HUES64 (cell line): Measurements from ENCODE around the gene ZCCHC10.

Experiments
- H3K27ac ChIP-seq: 2 replicates; pipeline ENCODE4 v1.7.0; 2013; ENCODE audit warnings: low read depth, low read length, inconsistent platforms
- H3K27me3 ChIP-seq: 2 replicates; pipeline ENCODE4 v1.6.1; 2013; ENCODE audit warnings: mild to moderate bottlenecking, low read length; ENCODE audit not compliant: insufficient read depth
- H3K36me3 ChIP-seq: 2 replicates; pipeline ENCODE4 v1.6.1; 2013; ENCODE audit warnings: mild to moderate bottlenecking, low read length; ENCODE audit not compliant: insufficient read depth
- H3K4me1 ChIP-seq: 2 replicates; pipeline ENCODE4 v1.6.1; 2013; ENCODE audit warnings: mild to moderate bottlenecking, low read length, moderate library complexity; ENCODE audit not compliant: insufficient read depth
- H3K4me3 ChIP-seq: 2 replicates; pipeline ENCODE4 v1.5.1; 2013; ENCODE audit warnings: mild to moderate bottlenecking, low read length, moderate library complexity
- H3K9ac ChIP-seq: 2 replicates; pipeline ENCODE4 v1.6.1; 2013; ENCODE audit warnings: mild to moderate bottlenecking, low read depth, low read length
- H3K9me3 ChIP-seq: 2 replicates; pipeline ENCODE4 v1.6.1; 2013; ENCODE audit warnings: low read depth, low read length; ENCODE audit not compliant: insufficient read depth
- WGBS: fragments of 150-250, 120-280 bp; methylation state at CpG from one replicate; pipeline ENCODE4 v1.1.7; 2013; ENCODE audit warnings: missing lambda C conversion rate; 5-methylcytosine and 5-hydroxymethylcytosine counted together

Gene ZCCHC10

DNA sequence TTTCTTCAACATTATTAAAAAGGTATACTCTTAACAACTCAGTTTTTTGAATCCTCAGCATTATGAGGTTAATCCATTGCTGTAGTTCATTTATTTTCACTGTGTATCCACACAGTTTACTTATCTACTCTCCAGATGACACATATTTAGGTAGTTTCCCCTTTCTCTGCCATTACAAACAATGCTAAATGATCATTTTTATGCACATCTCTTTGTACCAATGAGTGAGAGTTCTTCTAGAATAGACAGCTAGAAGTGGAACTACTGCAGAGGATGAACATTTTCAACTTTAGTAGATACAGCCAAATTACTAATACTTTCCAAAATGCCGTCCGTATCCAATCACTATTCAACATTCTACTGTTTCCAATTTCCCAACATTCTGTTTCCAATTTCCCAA is 74.5 kb downstream of the ZCCHC10 start:
- no peaks in the 10 kb centered on the region for H3K27me3 ChIP-seq
- no peak overlapping the region for H3K27ac ChIP-seq
- H3K9ac ChIP-seq: no peak overlapping the region
- H3K4me3 ChIP-seq: no peak overlapping the region
- peaks cover 23% of the 10 kb centered on the region for H3K36me3 ChIP-seq
- 96% methylated on average over 2 of the region's 2 CpGs for WGBS
- no peaks in the 10 kb centered on the region for H3K4me1 ChIP-seq
- H3K9me3 ChIP-seq: no peaks in the 10 kb centered on the region

DNA sequence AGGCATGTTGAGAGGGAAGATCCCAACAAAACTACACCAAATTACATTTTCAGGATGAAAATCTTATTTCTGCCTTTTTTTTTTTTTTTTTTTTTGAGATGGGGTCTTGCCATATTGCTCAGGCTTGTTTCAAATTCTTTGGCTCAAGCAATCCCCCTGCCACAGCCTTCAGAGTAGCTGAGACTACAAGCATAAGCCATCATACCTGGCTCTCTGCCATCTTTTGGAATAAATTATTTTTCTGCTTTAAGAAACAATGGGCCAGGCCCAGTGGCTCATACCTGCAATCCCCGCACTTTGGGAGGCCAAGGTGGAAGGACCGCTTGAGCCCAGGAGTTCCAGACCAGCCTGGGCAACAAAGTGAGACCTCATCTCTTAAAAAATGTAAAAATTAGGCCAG is 77.2 kb downstream of the ZCCHC10 start:
- H3K27me3 ChIP-seq: no peaks in the 10 kb centered on the region
- H3K9me3 ChIP-seq: no peaks in the 10 kb centered on the region
- H3K4me3 ChIP-seq: no peak overlapping the region
- H3K36me3 ChIP-seq: peaks cover 12% of the 10 kb centered on the region; the same call in 1 of the 2 replicates
- no peaks in the 10 kb centered on the region for H3K4me1 ChIP-seq
- H3K9ac ChIP-seq: no peak overlapping the region
- H3K27ac ChIP-seq: no peak overlapping the region
- 93% methylated on average over 2 of the region's 2 CpGs for WGBS

GRCh38 chr5:132947671-132948070 is 78.7 kb downstream of the ZCCHC10 start:
- H3K9ac ChIP-seq: no peak overlapping the region
- 90% methylated on average over 1 of the region's 2 CpGs for WGBS
- H3K4me1 ChIP-seq: no peaks in the 10 kb centered on the region
- no peaks in the 10 kb centered on the region for H3K9me3 ChIP-seq
- no peak overlapping the region for H3K27ac ChIP-seq
- no peak overlapping the region for H3K4me3 ChIP-seq
- H3K27me3 ChIP-seq: no peaks in the 10 kb centered on the region
- peaks cover 16% of the 10 kb centered on the region; the same call in 1 of the 2 replicates for H3K36me3 ChIP-seq
